PC-9 (cell line): ENCODE data around the gene CES2. TPM values are rescaled to one million over a fixed set of nuclear protein-coding genes. Genes with fewer than 3 reads are reported as not detected.

Experiments
- BruUV-seq: library from RNA; stranded (reverse); fragments of 400-500 nt; replicated peaks from 2 replicates; lab custom pipeline; 2021; lab: Mats Ljungman, UMichigan
- CTCF ChIA-PET: fragments of 300-600 bp; sonication (Branson Sonifier 250); formaldehyde crosslinking; loops from one replicate; lab custom pipeline; 2022; ENCODE audit warnings: antibody characterized with exemption; lab: Charles Lee
- POLR2A ChIA-PET: fragments of 300-600 bp; sonication (Branson Sonifier 250); formaldehyde crosslinking; loops from one replicate; lab custom pipeline; 2022; ENCODE audit warnings: antibody characterized with exemption; ENCODE audit not compliant: unreplicated experiment; lab: Charles Lee
- DNase-seq, 2 experiments: peaks; one replicate each; pipeline versions ENCODE4 v3.0.0 to v3.0.0-alpha.2; 2015 to 2022; ENCODE audit warnings: mixed read lengths in 1 of 2
- H2AFZ ChIP-seq: fragments of 200-600 bp; sonication (generic); 2 replicates; pipeline ENCODE4 v1.8.1; 2017; ENCODE audit warnings: antibody characterized with exemption
- H3F3A ChIP-seq: fragments of 200-600 bp; sonication (generic); 2 replicates; pipeline ENCODE4 v1.8.1; 2017; ENCODE audit warnings: antibody characterized with exemption, mild to moderate bottlenecking, low read depth; ENCODE audit not compliant: insufficient read depth
- H3K27ac ChIP-seq: fragments of 200-600 bp; sonication (generic); 2 replicates; pipeline ENCODE4 v1.6.1; 2016; ENCODE audit warnings: mixed run types
- H3K27me3 ChIP-seq: fragments of 200-600 bp; sonication (generic); 2 replicates; pipeline ENCODE4 v1.6.1; 2016; ENCODE audit warnings: low read depth, mixed run types; ENCODE audit not compliant: insufficient read depth
- H3K36me3 ChIP-seq: fragments of 200-600 bp; sonication (generic); 2 replicates; pipeline ENCODE4 v1.6.1; 2016; ENCODE audit warnings: low read depth, mixed run types
- H3K4me1 ChIP-seq: fragments of 200-600 bp; sonication (generic); replicated peaks from 2 replicates; pipeline ENCODE4 v1.6.1; 2016; ENCODE audit warnings: mixed run types; ENCODE audit not compliant: insufficient read depth
- H3K4me2 ChIP-seq: fragments of 200-600 bp; sonication (generic); 2 replicates; pipeline ENCODE4 v1.6.1; 2017; ENCODE audit warnings: mixed run types
- H3K4me3 ChIP-seq: fragments of 200-600 bp; sonication (generic); 2 replicates; pipeline ENCODE4 v1.6.1; 2016; ENCODE audit warnings: mixed run types
- H3K79me2 ChIP-seq: fragments of 200-600 bp; sonication (generic); 2 replicates; pipeline ENCODE4 v1.6.1; 2017; ENCODE audit warnings: low read depth, mixed run types
- H3K9me2 ChIP-seq: fragments of 200-600 bp; sonication (generic); 2 replicates; pipeline ENCODE4 v1.8.1; 2017; ENCODE audit warnings: mild to moderate bottlenecking; ENCODE audit not compliant: insufficient read depth
- H3K9me3 ChIP-seq: fragments of 200-600 bp; sonication (generic); 2 replicates; pipeline ENCODE4 v1.8.1; 2016; ENCODE audit warnings: low read depth; ENCODE audit not compliant: insufficient read depth
- H4K20me1 ChIP-seq: fragments of 200-600 bp; sonication (generic); 2 replicates; pipeline ENCODE4 v1.8.1; 2017; ENCODE audit not compliant: insufficient read depth
- CTCF ChIP-seq: fragments of 200-600 bp; sonication (generic); conservative IDR thresholded peaks from 2 replicates; pipeline ENCODE4 v1.6.1; 2017; ENCODE audit warnings: mixed run types, antibody characterized with exemption, mild to moderate bottlenecking, moderate library complexity
- EZH2 ChIP-seq: fragments of 200-600 bp; sonication (generic); IDR thresholded peaks from 2 replicates; pipeline ENCODE4 v1.8.0; 2017; ENCODE audit warnings: antibody characterized with exemption, low read depth
- intact Hi-C: fragments of 100-400 bp; cut with micrococcal nuclease; formaldehyde crosslinking; loops from one replicate; pipeline ENCODE4 v1.10.0; 2022; ENCODE audit not compliant: unreplicated experiment
- total RNA-seq: library from RNA; stranded (reverse); gene quantifications from 2 replicates; pipeline ENCODE4 v1.2.3, GENCODE V29; 2021

Gene CES2
- total RNA-seq, 1 experiment from 2014 or later = 32.8 TPM

- H3K9me3 ChIP-seq = no peaks in the 10 kb centered on the region
- H3K36me3 ChIP-seq = no peaks in the 10 kb centered on the region
- BruUV-seq = no TSS peak
- ChIA-PET POLR2A (interaction anchor here (0.9 kb wide), 1 partner anchor 331 kb away, joined by 4 read pairs; no protein-coding TSS in a partner anchor), CTCF (no interaction called here)
- no peak for TF ChIP-seq EZH2
- no peak for TF ChIP-seq CTCF
- H3K79me2 ChIP-seq = no peaks in the 10 kb centered on the region
- no peaks in the 10 kb centered on the region for H3K4me1 ChIP-seq
- no peak overlapping the region for H3K4me2 ChIP-seq
- H2AFZ ChIP-seq = no peak overlapping the region
- no peaks in the 10 kb centered on the region for H4K20me1 ChIP-seq
- peaks cover 18% of the 10 kb centered on the region; the same call in 1 of the 2 replicates for H3F3A ChIP-seq
- no peaks in the 10 kb centered on the region for H3K9me2 ChIP-seq
- H3K4me3 ChIP-seq = no peak overlapping the region
- no peak for DNase-seq
- H3K27me3 ChIP-seq = no peaks in the 10 kb centered on the region
- H3K27ac ChIP-seq = no peak overlapping the region
- intact Hi-C loops = loop anchor here (2.0 to 5.0 kb wide), 2 partner anchors 539 to 568 kb away; no protein-coding TSS in a partner anchor
These were observed 11.2 kb downstream of the CES2 start for GRCh38 chr16:66946541-66946940.

GRCh38 chr16:66946974-66947301 lies 11.6 kb downstream of the CES2 start:
- TF ChIP-seq EZH2 (no peak), CTCF (no peak)
- intact Hi-C loops = loop anchor here (1.0 to 5.0 kb wide), 3 partner anchors 52 to 568 kb away; no protein-coding TSS in a partner anchor
- H3K36me3 ChIP-seq = no peaks in the 10 kb centered on the region
- no peak overlapping the region for H2AFZ ChIP-seq
- no peaks in the 10 kb centered on the region for H3K79me2 ChIP-seq
- no TSS peak for BruUV-seq
- H4K20me1 ChIP-seq = no peaks in the 10 kb centered on the region
- POLR2A ChIA-PET = interaction anchor here (0.6 to 0.9 kb wide), 3 partner anchors 90 to 330 kb away, joined by 4 read pairs; no protein-coding TSS in a partner anchor
- no peaks in the 10 kb centered on the region for H3K27me3 ChIP-seq
- H3K9me2 ChIP-seq = no peaks in the 10 kb centered on the region
- no peaks in the 10 kb centered on the region for H3K9me3 ChIP-seq
- CTCF ChIA-PET = no interaction called here
- no peak overlapping the region for H3K4me3 ChIP-seq
- no peak for DNase-seq
- H3K4me2 ChIP-seq = peak overlapping the region; percentile 97; the same call in 1 of the 2 replicates
- peaks cover 18% of the 10 kb centered on the region; the same call in 1 of the 2 replicates for H3F3A ChIP-seq
- no peaks in the 10 kb centered on the region for H3K4me1 ChIP-seq
- no peak overlapping the region for H3K27ac ChIP-seq

- no peak overlapping the region for H3K27ac ChIP-seq
- H4K20me1 ChIP-seq = no peaks in the 10 kb centered on the region
- H3F3A ChIP-seq = peaks cover 18% of the 10 kb centered on the region; the same call in 1 of the 2 replicates
- H3K4me2 ChIP-seq = peak overlapping the region; percentile 97
- peak; percentile 72 to 80 for DNase-seq
- POLR2A ChIA-PET = interaction anchor here (0.6 to 0.7 kb wide), 2 partner anchors 90 to 285 kb away, joined by 4 read pairs; no protein-coding TSS in a partner anchor
- no TSS peak for BruUV-seq
- H3K79me2 ChIP-seq = no peaks in the 10 kb centered on the region
- H3K27me3 ChIP-seq = no peaks in the 10 kb centered on the region
- CTCF ChIA-PET = no interaction called here
- H3K9me3 ChIP-seq = no peaks in the 10 kb centered on the region
- H3K4me1 ChIP-seq = no peaks in the 10 kb centered on the region
- peak overlapping the region; percentile 66 for H3K4me3 ChIP-seq
- peak; percentile 94 for TF ChIP-seq CTCF
- no peak for TF ChIP-seq EZH2
- H3K9me2 ChIP-seq = no peaks in the 10 kb centered on the region
- intact Hi-C loops = loop anchor here (1.0 to 5.0 kb wide), 3 partner anchors 52 to 567 kb away; no protein-coding TSS in a partner anchor
- no peaks in the 10 kb centered on the region for H3K36me3 ChIP-seq
- peak overlapping the region; percentile 60; the same call in 1 of the 2 replicates for H2AFZ ChIP-seq
These were observed 12.2 kb downstream of the CES2 start for GRCh38 chr16:66947302-66948065.
